Activated CD4-positive, CD25-positive, alpha-beta regulatory T cell treated with anti-CD3 and anti-CD28 coated beads, Interleukin-2, amount 50 U/mL, for 24 hours (primary cell): ENCODE data around the gene APOL3.
"Not testable (repeated sequence)": the region's sequence is repeated elsewhere in the genome, so short reads cannot be mapped to it uniquely, and the experiment has no call there.

ENCODE experiments used
- ATAC-seq, 2 donors: fragments of 150-1000 bp; cut with Tn5 transposase; one replicate each; pipeline ENCODE4 v1.10.0; 2021; ENCODE audit warnings: mild to moderate bottlenecking in 1 of 2, moderate library complexity in 1 of 2

The APOL3 gene

GRCh38 chr22:36192542-36192941, 32.0 kb upstream of the APOL3 start:
- no peak for ATAC-seq

- no peak for ATAC-seq
Measured at GRCh38 chr22:36191106-36191836, 30.7 kb upstream of the APOL3 start.

GRCh38 chr22:36187862-36188261, 27.3 kb upstream of the APOL3 start:
- ATAC-seq = not testable (repeated sequence)

GRCh38 chr22:36185828-36186624, 25.5 kb upstream of the APOL3 start:
- ATAC-seq = no peak

GRCh38 chr22:36184433-36185025, 24.0 kb upstream of the APOL3 start:
- ATAC-seq = no peak

GRCh38 chr22:36183446-36183845, 22.9 kb upstream of the APOL3 start:
- no peak for ATAC-seq

GRCh38 chr22:36182857-36183256, 22.3 kb upstream of the APOL3 start:
- no peak for ATAC-seq

- no peak for ATAC-seq
Measured at GRCh38 chr22:36182056-36182455, 21.5 kb upstream of the APOL3 start.

GRCh38 chr22:36180928-36181327, 20.4 kb upstream of the APOL3 start:
- ATAC-seq = no peak

- ATAC-seq = peak; percentile 94 to 96
Measured at GRCh38 chr22:36180038-36180880, 19.7 kb upstream of the APOL3 start.

- ATAC-seq = peak in 1 of 2 donors; percentile 8
Measured at GRCh38 chr22:36177160-36177559, 16.6 kb upstream of the APOL3 start.

GRCh38 chr22:36175892-36176291, 15.3 kb upstream of the APOL3 start:
- no peak for ATAC-seq

- ATAC-seq = no peak
Measured at GRCh38 chr22:36171941-36172340, 11.4 kb upstream of the APOL3 start.

- no peak for ATAC-seq
Measured at GRCh38 chr22:36166518-36167220, 6.1 kb upstream of the APOL3 start.

- ATAC-seq = no peak
Measured at GRCh38 chr22:36166086-36166485, 5.5 kb upstream of the APOL3 start.

GRCh38 chr22:36165141-36165540, 4.6 kb upstream of the APOL3 start:
- no peak for ATAC-seq

GRCh38 chr22:36164621-36165020, 4.1 kb upstream of the APOL3 start:
- ATAC-seq = no peak

- no peak for ATAC-seq
Measured at GRCh38 chr22:36163497-36163896, 2.9 kb upstream of the APOL3 start.

- peak; percentile 59 to 66 for ATAC-seq
Measured at GRCh38 chr22:36162127-36163034, 1.8 kb upstream of the APOL3 start.

GRCh38 chr22:36161793-36162126, 1.2 kb upstream of the APOL3 start:
- ATAC-seq = not testable (repeated sequence)
